Ovary (tissue), 3 donors: ENCODE measurements around the gene SLC49A4.

Source experiments
- CTCF ChIP-seq, 3 donors: fragments of 450-650 bp in 2 of 3; fragments of 200-600 bp in 1 of 3; IDR thresholded peaks; one replicate each; pipeline versions ENCODE4 v1.5.1 to v1.8.0; 2016 to 2022; ENCODE audit warnings: antibody characterized with exemption in 3 of 3, mild to moderate bottlenecking in 1 of 3
- POLR2A ChIP-seq: fragments of 450-650 bp; IDR thresholded peaks from one replicate; pipeline ENCODE4 v1.6.1; 2017; ENCODE audit warnings: antibody characterized with exemption, mild to moderate bottlenecking, moderate library complexity
- donor health status: DM: no; HTN: no; CAD: no.

DNA sequence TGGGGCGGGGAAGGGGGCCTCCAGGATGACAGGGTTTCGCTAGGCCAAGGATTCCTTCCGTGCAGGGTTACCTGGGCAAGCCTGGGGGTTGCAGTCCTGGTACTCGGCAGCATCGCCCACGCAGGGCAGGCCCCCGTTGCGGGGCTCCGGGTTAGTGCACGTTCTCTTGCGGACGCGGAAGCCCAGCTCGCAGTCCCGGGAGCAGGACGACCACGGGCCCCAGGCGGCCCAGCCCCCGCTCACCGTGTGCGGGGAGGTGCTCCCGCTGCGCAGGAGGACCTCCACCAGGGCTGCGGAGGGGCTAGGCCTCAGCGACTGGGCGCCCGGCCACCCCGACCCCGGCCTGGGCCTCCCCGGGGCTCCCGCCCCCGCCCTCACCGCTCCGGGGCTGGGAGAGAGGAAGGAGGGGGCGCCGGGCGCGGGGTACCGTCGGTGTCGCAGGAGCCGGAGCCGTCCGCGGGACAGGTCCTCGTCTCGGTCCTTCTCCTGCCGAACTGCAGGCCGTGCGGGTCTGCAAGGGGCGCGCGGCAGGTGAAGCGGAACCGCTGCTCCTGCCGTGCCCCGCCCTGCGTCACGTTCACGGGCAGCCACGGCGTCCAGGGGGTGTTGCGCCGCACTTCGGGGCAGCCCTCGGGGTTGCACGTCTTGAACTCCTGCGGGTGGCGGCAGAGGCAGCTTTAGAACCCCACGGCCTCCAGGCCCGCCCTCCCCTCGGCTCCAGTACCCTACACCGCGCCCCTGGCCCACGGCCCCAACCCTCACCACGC lies 118.1 kb downstream of the SLC49A4 start:
- TF ChIP-seq CTCF (IDR thresholded peaks at IDR 0.05) = no peak
- TF ChIP-seq POLR2A = no peak
